Stimulated activated CD8-positive, alpha-beta memory T cell treated with anti-CD3 and anti-CD28 coated beads, Interleukin-4, amount 100 ng/mL, for 4 hours (primary cell): ENCODE results near the gene NKTR.

Experiments
- DNase-seq, 2 donors: peaks; one replicate each; pipeline ENCODE4 v3.0.0-alpha.2; 2020; ENCODE audit warnings: low read depth in 2 of 2, low spot score in 1 of 2

NKTR gene

DNA sequence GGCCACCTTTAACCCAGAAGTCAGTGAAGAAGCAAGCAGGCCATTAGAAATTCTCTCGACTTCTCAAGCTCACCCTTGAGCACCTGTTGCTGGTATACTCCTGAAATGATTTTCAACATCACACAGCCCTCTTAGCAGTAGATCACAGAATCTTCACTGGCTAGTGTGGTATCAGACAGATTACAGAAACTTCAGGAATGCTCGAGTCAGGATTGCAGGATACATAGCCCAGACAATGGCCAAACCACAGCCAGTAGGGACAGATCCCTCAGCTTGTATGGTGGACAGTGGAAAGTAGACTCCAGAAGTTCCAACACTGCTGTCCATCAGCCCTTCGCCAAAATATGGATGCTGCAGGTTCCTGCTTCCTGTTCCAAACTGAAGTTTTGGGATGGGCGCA lies 80.3 kb downstream of the NKTR start:
- no peak for DNase-seq

DNA sequence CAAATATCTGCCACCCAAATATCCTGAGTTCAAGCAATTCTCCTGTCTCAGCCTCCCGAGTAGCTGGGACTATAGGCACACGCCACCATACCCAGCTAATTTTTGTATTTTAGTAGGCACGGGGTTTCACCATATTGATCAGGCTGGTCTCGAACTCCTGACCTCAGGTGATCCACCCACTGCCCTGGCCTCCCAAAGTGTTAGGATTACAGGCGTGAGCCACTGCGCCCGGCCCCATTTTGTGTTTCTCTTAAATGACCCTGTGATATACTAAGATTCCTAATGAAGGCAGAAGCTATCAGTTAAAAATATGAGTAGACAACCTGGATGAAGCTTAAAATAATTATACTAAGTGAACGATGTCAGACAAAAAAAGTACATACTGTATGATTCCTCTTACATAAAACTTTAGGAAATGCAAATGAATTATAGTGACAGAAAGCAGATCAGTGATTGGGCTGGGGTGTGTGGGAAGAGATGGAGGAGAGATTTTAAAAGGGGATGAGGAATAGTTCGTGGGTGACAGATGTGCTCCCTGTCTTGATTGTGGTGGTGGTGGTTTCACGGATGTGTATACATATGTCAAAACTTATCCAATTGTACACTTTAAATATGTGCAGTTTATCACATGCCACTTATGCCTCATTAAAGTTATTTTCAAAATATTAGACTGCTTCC lies 81.0 kb downstream of the NKTR start:
- no peak for DNase-seq

DNA sequence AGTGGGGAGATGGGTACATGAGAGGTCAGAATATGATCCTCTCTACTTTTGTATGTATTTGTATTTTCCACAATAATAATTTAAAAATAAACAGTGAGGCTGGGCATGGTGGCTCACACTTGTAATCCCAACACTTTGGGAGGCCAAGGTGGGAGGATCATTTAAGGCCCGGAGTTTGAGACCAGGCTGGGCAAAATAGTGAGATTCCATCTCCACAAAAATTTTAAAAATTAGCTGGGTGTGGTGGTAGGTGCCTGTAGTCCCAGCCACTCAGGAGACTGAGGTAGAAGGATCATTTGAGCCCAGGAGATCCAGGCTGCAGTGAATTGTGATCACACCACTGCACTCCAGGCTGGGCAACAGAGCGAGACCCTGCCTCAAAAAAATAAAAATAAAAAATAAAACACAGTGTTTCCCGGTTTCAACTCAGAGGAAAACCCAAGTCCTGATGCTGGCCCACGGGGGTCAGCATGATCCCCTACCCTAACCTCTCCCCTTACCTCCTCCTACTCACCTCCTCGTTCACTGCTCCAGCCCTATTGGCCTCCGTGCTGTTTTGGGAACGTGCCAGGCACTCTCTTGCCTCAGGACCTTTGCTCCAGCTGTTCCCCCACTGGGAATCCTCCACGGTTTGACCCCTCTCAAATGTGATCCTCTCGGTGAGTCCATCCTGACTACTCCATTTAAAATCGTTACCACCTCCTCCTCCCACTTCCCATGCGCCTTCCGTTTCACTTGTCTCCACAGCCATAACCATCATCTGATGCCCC lies 82.0 kb downstream of the NKTR start:
- DNase-seq = no peak

DNA sequence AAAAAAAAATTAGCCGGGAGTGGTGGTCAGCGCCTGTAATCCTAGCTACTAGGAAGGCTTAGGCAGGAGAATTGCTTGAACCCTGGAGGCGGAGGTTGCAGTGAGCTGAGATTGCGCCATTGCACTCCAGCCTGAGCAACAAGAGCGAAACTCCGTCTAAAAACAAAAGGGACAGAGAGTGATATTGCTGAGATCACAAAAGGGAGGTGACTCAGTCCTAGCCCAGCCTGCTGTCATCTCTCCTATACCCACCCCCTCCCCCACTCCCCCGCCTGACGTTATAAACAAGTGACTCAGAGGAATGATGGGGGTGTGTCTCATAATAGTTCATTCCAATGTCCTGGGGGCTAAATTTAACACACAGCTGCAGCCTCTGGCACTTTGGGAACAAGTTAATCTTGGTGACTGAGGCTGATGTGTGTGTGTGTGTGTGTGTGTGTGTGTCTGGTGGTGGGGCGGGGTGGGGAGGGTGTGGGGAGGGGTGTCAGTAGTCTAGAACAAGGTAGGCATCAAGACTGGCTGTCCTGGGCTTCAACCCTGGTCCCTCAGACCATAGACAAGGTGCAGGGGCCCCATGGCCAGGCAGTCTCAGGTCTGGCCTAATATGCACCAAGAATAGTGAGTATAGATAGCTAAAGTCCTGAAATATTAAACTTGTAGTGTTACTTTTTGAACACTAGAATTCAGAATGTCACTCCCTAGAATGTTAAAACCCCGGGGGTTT lies 83.6 kb downstream of the NKTR start:
- DNase-seq = no peak

DNA sequence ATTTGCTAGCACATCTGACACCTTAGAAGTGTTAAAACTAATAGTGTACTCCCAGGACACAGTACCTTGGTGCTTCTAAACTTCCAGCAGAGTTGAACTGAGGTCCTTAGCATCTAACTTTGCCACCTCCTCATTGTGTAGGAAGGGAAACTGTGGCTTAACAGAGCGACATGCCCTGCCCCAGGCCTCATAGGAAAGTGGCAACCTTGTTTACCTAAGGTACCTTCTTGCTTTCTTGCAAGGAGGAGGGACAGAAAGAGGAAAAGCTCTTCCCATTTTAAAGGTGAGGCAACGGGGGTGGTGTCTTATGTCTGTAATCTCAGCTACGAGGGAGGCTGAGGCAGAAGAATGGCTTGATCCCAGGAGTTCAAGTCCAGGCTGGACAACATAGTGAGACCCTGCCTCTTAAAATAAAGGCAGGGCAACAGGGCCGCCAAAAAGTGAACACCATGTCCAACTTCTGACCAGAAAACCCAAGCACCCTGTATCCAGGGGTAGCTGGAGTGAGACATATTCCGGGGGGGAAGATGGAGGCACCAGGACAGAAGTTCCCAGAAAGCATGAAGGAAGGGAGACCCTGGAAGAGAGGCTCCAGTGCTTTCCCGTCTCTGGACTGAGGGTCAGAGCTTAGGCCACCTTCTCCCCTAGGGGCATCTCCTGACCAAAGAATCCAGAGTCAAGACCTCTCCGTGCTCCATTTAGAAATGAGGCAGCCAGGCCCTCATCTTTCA lies 84.3 kb downstream of the NKTR start:
- DNase-seq = no peak

DNA sequence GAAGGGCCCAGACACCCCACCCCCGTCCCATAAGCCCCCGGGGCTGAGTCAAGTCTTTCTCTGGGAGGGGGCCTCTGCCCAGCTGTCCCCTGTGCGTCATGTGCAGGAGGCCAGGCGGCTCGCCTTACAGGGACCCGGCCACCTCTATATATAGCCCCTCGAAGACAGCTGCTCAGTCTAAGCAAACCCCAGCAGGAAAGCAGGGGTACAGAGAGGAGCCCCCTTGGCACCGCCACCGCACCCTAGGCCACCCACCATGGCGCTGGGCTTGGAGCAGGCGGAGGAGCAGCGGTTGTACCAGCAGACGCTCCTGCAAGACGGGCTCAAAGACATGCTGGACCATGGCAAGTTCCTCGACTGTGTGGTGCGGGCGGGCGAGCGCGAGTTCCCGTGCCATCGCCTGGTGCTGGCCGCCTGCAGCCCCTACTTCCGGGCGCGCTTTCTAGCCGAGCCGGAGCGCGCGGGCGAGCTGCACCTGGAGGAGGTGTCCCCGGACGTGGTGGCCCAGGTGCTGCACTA lies 84.9 kb downstream of the NKTR start, which contains the start of gene KLHL40:
KLHL40 (plus strand) TSS at position 175 of the 519 bp plus-strand sequence; CDS start at position 257, 82 bp downstream.
- no peak for DNase-seq

DNA sequence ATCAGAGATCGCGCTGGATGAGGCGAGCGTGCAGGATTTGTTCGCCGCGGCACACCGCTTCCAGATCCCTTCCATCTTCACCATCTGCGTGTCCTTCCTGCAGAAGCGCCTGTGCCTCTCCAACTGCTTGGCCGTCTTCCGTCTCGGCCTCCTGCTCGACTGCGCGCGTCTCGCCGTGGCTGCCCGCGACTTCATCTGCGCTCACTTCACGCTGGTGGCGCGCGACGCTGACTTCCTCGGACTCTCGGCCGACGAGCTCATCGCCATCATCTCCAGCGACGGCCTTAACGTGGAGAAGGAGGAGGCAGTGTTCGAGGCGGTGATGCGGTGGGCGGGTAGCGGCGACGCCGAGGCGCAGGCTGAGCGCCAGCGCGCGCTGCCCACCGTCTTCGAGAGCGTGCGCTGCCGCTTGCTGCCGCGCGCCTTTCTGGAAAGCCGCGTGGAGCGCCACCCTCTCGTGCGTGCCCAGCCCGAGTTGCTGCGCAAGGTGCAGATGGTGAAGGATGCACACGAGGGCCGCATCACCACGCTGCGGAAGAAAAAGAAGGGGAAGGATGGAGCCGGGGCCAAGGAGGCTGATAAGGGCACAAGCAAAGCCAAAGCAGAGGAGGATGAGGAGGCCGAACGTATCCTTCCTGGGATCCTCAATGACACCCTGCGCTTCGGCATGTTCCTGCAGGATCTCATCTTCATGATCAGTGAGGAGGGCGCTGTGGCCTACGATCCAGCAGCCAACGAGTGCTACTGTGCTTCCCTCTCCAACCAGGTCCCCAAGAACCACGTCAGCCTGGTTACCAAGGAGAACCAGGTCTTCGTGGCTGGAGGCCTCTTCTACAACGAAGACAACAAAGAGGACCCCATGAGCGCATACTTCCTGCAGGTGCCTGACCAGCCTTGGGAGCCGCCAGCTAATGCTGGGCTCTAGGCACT lies 85.7 kb downstream of the NKTR start:
- no peak for DNase-seq

DNA sequence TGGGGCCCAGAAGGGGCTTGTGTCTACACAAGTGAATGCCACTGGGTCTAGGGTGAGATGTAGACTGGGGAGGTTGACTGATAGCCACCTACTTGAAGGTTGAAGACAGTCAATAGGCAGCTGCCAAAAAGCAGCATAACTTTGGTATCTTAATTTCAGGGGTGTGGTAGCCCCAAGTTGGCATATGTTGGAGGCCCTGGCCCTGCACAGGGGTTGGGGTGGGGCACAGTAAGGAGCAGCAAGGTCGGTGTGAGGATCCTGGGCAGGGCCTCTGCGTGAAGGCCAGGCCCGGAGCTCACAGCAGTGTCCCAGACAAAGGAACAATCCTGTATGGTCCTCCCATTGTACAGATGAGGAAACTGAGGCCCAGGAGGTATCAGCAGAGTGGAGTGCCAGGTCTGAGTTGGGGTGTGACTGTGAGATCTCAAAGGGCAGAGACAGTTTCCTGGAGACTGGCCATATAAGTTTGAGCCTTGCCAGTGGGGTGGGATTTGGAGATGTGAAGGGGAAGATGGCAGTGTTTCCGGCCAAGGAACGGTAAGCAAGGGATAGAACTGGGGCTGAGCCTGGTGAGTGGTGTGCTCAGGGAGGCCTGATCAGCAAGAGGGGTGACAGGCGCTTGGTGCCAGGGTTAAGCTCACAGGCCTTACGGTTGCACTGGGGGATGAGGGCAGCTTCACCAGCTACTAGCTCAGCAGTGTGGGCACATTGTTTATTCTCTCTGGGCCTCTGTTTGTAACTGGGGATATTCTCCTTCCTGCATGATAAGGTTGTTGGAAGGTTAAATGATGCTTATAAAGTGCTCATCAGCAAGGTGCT lies 86.6 kb downstream of the NKTR start:
- no peak for DNase-seq

DNA sequence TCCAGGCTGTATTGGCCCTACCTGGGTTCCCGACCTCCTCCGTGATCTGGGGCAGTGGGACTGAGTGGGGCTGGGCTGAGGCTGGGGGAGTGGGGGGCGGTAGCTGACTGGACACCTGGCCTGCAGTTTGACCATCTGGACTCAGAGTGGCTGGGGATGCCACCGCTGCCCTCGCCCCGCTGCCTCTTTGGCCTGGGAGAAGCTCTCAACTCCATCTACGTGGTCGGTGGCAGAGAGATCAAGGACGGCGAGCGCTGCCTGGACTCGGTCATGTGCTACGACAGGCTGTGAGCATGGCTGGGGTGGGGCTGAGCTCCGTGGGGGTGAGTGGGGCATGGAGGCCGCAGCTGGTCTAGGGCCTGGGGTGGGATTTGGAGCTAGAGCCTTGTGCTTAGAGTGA lies 87.5 kb downstream of the NKTR start:
- no peak for DNase-seq

DNA sequence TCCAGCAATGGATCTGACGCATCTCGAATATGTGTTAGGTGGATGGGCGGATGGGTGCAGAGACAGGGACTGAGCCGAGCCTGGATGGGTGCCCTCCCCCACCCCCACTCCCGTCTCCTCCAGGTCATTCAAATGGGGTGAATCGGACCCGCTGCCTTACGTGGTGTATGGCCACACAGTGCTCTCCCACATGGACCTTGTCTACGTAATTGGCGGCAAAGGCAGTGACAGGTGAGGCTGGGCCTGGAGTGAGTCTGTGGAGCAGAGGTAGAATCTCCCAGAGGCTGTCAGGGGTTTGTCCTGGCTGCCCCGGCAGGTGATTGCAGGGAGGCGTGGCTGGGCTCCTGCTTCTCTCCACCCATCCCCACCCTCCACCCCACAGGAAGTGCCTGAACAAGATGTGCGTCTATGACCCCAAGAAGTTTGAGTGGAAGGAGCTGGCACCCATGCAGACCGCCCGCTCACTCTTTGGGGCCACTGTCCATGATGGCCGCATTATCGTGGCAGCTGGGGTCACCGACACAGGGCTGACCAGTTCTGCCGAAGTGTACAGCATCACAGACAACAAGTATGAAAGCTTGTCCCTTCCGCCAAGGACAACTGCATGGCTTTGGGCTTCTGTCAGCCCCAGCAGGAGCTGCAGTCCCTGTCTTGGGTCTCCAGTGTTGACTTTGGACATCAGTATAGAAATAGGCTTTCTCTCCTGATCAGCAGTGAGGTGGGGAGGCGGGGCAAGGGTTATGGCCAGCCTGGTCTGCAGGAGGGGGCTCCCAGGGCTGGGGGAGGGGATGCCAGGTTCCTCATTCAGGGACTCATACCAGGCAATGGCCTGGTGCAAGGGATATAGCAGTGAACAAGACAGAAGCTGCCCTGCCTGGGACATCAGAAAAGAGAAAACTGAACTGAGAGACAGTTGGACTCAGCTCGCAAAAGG lies 88.3 kb downstream of the NKTR start:
- DNase-seq = no peak

DNA sequence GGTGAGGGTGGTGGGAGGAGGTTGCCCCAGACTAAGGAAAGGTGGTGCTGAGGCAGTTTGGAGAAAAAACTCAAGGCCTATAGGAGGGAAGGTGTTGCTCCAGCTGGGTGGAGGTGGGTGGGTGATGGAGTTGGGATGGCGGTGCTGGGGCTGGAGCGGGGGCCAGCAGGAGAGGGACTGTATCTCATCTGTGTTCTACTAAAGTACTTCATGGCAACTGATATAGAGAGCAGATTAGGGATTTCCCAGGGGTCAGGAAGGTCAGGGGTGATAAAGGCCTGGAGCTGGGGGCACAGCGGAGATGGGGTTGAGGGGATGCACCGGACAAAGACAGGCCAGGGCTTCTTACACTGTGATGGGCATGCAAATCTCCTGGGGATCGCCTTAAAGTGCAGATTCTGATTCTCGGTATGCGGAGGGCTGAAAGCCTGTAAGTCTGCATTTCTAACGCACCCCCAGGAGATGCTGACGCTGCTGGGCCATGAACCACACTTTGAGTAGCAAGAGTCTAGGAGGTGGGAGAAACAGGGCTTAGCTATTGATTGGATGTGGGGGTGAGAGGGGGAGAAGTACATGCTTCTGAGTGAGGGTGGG lies 89.0 kb downstream of the NKTR start:
- DNase-seq = no peak

DNA sequence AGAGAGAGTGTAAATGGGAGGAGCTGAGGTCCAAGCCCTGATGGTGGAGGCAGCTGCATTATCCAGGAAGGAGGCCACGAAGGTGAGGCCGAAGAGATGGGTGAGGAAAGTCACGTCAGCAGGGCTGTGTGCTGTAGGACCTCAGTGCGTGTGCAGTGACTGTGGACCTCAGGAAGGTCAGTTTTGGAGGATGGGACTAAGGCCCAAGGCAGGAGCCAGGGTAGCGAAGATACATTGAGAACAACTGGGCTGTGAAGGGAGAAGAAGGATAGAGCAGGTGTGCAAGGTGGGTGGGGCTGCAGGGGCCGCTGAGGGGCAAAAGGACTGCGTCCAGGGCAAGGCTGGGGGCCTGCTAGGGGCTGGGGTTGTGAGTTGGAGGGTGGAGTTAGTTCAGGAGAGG lies 89.7 kb downstream of the NKTR start:
- DNase-seq = no peak

DNA sequence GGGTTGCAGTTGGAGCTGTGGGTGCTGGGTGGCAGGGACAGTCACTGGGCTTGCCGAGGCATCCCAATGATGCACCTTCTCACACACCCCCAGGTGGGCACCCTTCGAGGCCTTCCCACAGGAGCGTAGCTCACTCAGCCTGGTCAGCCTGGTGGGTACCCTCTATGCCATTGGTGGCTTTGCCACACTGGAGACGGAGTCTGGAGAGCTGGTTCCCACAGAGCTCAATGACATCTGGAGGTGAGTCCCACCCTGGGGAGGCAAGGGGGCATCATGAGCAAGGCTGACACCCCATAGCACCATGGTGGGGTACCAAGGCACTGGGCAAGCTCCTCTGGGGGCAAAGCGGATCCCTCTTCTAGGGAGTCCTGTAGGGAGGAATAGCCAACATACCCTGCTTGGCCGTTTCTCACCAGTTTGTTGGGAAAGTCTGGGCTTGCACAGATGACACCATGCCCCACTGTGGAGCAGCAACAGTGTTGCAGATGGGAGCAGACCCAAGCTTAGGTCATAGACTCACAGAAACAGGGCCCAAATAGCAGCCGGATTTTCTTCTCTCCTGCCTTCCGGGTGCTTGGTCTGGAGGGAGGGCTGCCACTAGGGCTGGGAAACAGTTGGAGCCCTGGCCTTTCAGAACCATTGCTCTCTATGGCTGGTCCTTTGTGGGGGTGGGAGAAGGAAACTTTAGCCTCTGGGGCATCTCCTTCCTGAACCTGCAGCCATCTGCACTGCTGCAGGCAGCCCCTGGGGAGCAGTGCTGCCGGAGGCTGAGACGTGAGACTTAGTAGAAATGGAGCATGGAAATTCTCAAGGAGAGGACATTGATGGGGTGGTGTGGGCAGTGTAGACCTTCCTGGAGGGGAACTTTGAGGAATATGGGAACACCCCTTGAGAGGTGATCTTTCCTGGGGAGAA lies 90.5 kb downstream of the NKTR start:
- no peak for DNase-seq

DNA sequence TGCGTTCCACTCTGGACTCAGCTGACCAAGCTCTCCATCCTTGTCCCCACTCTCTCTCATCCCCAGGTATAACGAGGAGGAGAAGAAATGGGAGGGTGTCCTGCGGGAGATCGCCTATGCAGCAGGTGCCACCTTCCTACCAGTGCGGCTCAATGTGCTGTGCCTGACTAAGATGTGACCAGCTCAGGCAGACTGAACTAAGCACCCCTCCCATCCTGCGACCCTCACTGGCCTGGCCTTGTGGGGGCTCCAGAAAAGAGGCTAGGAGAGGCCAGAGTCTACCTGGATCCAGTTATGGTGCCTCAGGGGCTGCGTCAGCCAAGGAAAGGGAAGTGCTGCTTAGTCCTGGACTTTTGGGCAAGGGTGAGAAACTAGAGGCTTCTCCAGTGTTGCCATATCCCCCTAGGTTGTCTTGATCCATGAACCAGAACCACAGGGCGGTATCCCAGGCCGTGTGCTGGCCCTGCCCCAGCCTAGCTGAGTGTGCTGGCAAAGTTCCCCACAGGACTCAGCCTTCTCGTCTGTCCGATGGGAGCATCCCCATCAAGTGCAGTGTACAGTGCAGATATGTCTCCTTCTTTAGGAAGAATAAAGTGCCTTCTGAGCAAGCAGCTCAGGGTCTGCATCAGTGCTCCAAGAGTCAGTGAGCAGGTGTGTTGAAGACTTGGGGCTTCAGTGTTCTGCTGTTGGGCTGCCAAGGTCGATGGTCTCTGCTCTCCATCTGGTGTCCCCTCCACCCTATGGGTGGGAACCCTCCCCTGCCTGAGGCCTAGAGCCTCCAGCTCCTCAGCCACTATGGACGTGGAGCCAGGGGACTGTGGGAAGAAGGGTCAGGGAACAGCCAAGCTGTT lies 91.6 kb downstream of the NKTR start:
- DNase-seq = no peak

DNA sequence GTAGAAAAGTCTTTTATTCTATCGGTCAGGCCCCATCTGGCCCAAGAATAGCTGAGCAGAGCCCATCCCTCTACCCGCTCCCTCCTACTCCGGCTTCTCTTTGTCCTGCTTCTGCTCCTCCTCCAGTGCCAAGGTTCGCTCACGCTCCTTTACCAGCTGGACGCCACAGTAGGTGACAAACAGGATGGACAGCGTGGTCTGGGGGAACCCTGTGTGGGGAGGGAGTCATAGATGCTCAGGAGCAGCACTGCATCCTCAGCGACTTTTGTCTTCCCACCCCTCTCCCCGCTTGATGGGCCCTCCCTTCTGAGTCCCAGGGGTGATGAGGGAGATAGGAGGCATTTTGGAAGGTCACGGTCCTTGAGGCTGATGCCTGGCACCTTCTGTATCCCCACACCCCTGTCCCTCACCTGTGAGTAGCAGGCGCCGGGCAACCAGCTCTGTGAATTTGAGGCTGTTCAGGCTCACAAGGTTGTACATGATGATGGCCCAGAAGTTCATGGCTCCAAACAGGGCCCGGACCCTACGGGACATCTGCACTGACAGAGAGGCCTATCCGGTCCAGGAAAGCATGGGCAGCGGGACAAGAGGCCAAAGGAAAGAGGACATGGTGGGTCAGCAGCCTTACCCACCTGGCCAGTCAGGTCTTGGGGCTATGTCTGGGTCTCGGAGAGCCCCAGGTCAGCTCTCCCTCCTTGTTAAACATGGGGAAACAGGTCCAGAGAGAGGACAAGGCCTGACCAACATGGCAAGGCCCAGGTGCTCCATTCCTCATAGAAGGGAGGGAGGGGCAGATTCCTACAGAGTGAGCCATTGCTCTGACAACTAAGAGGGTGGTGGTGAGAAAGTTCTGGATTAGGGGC lies 92.4 kb downstream of the NKTR start:
- DNase-seq = no peak
